ENCODE data around the gene PLA2G4B.

DNA sequence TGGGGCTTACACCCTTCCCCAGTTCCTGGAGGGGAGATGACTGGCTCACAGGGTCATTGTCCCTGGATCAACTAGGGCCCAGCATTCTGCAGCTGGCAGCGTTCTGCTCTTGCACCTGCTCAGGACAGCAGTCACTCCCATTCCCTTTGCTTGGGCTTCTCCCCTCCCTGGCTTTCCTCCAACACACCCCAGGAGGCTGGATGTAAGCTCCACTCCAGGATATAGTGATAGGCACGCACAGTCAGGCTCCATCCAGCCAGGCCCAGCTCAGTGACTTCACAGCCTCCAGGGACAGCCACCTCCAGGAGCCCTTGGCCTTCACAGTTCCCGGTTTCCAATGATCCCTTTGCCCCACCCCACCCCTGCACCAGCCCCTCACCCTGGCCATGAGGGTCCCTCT is 53.3 kb downstream of the PLA2G4B start:
- TF ChIP-seq PAX8 (IDR thresholded peaks at IDR 0.05), result no peak
- TF ChIP-seq RELA (IDR thresholded peaks at IDR 0.05; ENCODE audit: borderline replicate concordance, partially characterized antibody), result no peak
- TF ChIP-seq ETV6 (conservative IDR thresholded peaks at IDR 0.05 in 1 of 2, IDR thresholded peaks at IDR 0.05 in 1 of 2; ENCODE audit: borderline replicate concordance in 1 of 2, low read depth in 1 of 2), result no peak
- TF ChIP-seq, protein P1, sequence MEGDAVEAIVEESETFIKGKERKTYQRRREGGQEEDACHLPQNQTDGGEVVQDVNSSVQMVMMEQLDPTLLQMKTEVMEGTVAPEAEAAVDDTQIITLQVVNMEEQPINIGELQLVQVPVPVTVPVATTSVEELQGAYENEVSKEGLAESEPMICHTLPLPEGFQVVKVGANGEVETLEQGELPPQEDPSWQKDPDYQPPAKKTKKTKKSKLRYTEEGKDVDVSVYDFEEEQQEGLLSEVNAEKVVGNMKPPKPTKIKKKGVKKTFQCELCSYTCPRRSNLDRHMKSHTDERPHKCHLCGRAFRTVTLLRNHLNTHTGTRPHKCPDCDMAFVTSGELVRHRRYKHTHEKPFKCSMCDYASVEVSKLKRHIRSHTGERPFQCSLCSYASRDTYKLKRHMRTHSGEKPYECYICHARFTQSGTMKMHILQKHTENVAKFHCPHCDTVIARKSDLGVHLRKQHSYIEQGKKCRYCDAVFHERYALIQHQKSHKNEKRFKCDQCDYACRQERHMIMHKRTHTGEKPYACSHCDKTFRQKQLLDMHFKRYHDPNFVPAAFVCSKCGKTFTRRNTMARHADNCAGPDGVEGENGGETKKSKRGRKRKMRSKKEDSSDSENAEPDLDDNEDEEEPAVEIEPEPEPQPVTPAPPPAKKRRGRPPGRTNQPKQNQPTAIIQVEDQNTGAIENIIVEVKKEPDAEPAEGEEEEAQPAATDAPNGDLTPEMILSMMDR (IDR thresholded peaks at IDR 0.05 in 2 of 3, conservative IDR thresholded peaks at IDR 0.05 in 1 of 3; ENCODE audit: control insufficient read depth in 2 of 3, extremely low read depth in 1 of 3, insufficient read depth in 1 of 3, low read depth in 3 of 3, low read length in 3 of 3), result no peak
- TF ChIP-seq TAF1 (IDR thresholded peaks at IDR 0.05; ENCODE audit: borderline replicate concordance, low read depth, low read length), result no peak
- no peak for TF ChIP-seq POLR2A (IDR thresholded peaks at IDR 0.05; ENCODE audit: low read depth, low read length)
- TF ChIP-seq LARP7 (IDR thresholded peaks at IDR 0.05), result no peak
- no peak for TF ChIP-seq BRCA1 (IDR thresholded peaks at IDR 0.05; ENCODE audit: low read depth, low read length)

All from GM12878 (cell line).